Brain microvascular endothelial cell (primary cell): ENCODE results near the gene SMIM44.

Source experiments
- DNase-seq: peaks from one replicate; pipeline ENCODE4 v3.0.0-alpha.2; 2020
- H3K27ac ChIP-seq: fragments of 250-450 bp; sonication (Bioruptor Pico); 2 replicates; pipeline ENCODE4 v1.5.1; 2020; ENCODE audit warnings: mild to moderate bottlenecking, moderate library complexity
- H3K27me3 ChIP-seq: fragments of 250-450 bp; sonication (Bioruptor Pico); replicated peaks from 2 replicates; pipeline ENCODE4 v1.5.1; 2020; ENCODE audit warnings: mild to moderate bottlenecking
- H3K36me3 ChIP-seq: fragments of 250-450 bp; sonication (Bioruptor Pico); replicated peaks from 2 replicates; pipeline ENCODE4 v1.5.1; 2020; ENCODE audit warnings: mild to moderate bottlenecking
- H3K4me3 ChIP-seq: 2 replicates; pipeline ENCODE4 v1.5.1; 2011; ENCODE audit warnings: low read depth, mild to moderate bottlenecking, control low read depth, low read length, moderate library complexity
- in situ Hi-C: cut with HindIII; loops from 2 replicates; pipeline ENCODE4 v1.10.0; 2017; ENCODE audit warnings: low sequenced_read_pairs, low pct_ligation_motif_present
- TF ChIP-seq, protein P1 (sequence below): IDR thresholded peaks from 2 replicates; pipeline ENCODE4 v1.5.1; 2011; ENCODE audit warnings: low read depth, mild to moderate bottlenecking, moderate library complexity, low read length, control low read depth, inconsistent platforms; ENCODE audit errors: missing control alignments

Gene SMIM44

DNA sequence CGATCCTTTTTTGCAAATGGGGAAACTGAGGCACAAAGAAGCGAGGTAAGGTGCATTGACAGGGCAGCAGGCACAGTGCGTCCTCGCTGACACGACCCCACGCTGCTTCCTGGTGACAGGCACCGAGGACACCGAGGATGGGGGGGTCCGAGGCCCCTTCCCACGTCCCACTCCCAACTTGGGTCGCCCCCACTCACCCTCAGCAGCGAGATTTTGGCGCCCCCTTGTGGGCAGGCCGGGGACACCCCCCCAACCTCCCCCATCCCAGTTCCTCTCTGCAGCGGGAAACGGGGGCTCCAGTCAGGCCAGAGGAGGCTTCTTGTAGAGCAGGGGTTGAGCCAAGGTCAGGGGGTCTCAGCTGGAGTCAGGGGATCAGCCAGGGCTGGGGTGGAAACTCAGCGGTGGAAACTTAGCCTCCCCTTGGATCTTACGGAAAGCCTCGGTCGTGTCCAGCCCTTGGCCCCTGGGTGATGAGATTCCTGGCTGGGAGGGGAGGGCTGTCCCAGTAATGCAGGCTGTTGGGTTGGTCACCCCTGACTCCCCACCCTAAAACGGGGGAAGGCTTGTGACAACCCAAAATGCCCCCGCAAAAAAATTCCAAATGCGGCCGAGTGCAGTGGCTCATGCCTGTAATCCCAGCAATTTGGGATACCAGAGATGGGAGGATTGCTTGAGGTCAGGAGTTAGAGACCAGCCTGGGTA, 11.1 kb downstream of the SMIM44 start:
- H3K27me3 ChIP-seq = no peaks in the 10 kb centered on the region
- no peak overlapping the region for H3K4me3 ChIP-seq
- H3K27ac ChIP-seq = no peak overlapping the region
- in situ Hi-C loops = no loop called here
- H3K36me3 ChIP-seq = peaks cover 2% of the 10 kb centered on the region
- TF ChIP-seq, protein P1, sequence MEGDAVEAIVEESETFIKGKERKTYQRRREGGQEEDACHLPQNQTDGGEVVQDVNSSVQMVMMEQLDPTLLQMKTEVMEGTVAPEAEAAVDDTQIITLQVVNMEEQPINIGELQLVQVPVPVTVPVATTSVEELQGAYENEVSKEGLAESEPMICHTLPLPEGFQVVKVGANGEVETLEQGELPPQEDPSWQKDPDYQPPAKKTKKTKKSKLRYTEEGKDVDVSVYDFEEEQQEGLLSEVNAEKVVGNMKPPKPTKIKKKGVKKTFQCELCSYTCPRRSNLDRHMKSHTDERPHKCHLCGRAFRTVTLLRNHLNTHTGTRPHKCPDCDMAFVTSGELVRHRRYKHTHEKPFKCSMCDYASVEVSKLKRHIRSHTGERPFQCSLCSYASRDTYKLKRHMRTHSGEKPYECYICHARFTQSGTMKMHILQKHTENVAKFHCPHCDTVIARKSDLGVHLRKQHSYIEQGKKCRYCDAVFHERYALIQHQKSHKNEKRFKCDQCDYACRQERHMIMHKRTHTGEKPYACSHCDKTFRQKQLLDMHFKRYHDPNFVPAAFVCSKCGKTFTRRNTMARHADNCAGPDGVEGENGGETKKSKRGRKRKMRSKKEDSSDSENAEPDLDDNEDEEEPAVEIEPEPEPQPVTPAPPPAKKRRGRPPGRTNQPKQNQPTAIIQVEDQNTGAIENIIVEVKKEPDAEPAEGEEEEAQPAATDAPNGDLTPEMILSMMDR = peak; percentile 94
- DNase-seq = no peak

GRCh38 chr19:3470500-3471128, 12.6 kb downstream of the SMIM44 start:
- no peak for DNase-seq
- Histone ChIP-seq H3K27me3 (no peaks in the 10 kb centered on the region), H3K4me3 (no peak overlapping the region), H3K27ac (no peak overlapping the region), H3K36me3 (peaks cover 2% of the 10 kb centered on the region)
- in situ Hi-C loops = no loop called here
- TF ChIP-seq, protein P1 = no peak

GRCh38 chr19:3469638-3470499, 13.4 kb downstream of the SMIM44 start:
- Histone ChIP-seq H3K27ac (no peak overlapping the region), H3K36me3 (peaks cover 2% of the 10 kb centered on the region), H3K4me3 (no peak overlapping the region), H3K27me3 (no peaks in the 10 kb centered on the region)
- TF ChIP-seq, protein P1 = peak; percentile 40
- in situ Hi-C loops = loop anchor here (10.0 kb wide), 1 partner anchor 145 kb away; no protein-coding TSS in a partner anchor
- DNase-seq = no peak

DNA sequence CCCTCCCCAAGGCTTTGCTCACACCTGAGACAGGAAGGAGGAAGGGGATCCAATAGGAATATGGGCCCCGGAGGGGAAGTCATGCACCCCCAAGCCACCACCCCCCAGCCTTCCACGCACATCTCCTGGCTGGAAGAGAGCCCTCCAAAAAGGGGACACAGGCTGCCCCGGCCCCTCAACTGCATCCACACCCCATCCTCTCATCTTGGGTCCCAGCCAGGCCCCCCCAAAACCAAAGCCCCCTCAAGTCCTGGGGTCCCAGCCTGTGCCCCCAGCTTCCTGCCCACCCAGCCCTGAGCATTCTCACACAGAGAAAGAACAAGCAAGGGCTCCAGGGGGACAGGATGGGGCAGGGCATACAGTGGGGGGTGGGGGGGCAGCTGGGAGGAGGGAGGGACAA, 15.0 kb downstream of the SMIM44 start:
- TF ChIP-seq, protein P1 = no peak
- Histone ChIP-seq H3K27ac (no peak overlapping the region), H3K4me3 (no peak overlapping the region), H3K27me3 (no peaks in the 10 kb centered on the region), H3K36me3 (peaks cover 5% of the 10 kb centered on the region)
- DNase-seq = no peak
- in situ Hi-C loops = loop anchor here (10.0 kb wide), 1 partner anchor 143 kb away; no protein-coding TSS in a partner anchor

DNA sequence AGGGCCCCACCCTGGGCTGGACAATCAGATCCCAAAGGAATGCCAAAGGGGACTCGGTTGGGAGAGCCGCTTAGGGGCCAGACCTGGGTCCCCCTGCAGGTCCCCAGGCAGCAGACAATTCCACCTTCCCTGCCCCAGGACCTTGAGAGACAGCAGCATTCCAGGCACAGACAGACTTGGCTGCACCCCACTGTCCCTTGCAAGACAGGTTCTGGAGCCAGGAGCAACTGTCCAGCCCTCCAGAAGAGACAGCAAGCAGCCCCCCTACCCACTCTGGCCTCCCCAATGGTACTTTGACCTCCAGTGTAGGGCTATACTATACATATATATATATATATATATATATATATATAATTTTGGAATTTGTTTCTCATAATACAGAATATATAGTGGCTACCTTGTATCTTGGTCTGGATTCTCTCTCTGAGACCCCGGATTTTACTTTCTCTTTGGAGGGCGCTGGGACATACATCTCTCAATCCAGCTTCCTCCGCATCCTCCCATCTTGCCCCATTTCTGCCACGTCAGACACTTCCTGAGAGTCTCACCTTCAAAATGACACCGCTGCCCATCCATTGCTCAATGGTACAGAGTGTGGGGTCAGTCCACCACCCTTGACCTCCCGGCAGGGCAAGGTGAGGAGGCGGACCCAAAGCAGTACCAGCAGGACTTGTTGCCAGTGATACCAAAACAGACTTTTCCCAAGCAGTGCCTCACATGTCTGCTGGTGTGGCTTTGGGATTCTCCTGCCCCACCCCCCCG, 15.6 kb downstream of the SMIM44 start:
- no peaks in the 10 kb centered on the region for H3K27me3 ChIP-seq
- H3K4me3 ChIP-seq = no peak overlapping the region
- peaks cover 11% of the 10 kb centered on the region for H3K36me3 ChIP-seq
- in situ Hi-C loops = loop anchor here (10.0 kb wide), 1 partner anchor 143 kb away; no protein-coding TSS in a partner anchor
- H3K27ac ChIP-seq = no peak overlapping the region
- DNase-seq = no peak
- TF ChIP-seq, protein P1 = no peak
